Nephron progenitor cell (in vitro differentiated cells): ENCODE data around the gene RHEBL1.
A peak's percentile ranks its signal among the peaks of the same experiment; 100 is the strongest.

Experiments
- DNase-seq: peaks from one replicate; pipeline ENCODE4 v3.0.0; 2021
- H3K27ac Mint-ChIP-seq: 2 replicates; pipeline ENCODE4 v1.8.0; 2021; ENCODE audit warnings: mild to moderate bottlenecking, moderate library complexity, mixed read lengths
- H3K27me3 Mint-ChIP-seq: 2 replicates; pipeline ENCODE4 v1.8.0; 2021; ENCODE audit warnings: mild to moderate bottlenecking, low read depth, mixed read lengths; ENCODE audit not compliant: poor library complexity
- H3K36me3 Mint-ChIP-seq: 2 replicates; pipeline ENCODE4 v1.8.0; 2021; ENCODE audit warnings: low read depth, mixed read lengths
- H3K4me1 Mint-ChIP-seq: 2 replicates; pipeline ENCODE4 v1.8.0; 2021; ENCODE audit warnings: mixed read lengths
- H3K4me3 Mint-ChIP-seq: 2 replicates; pipeline ENCODE4 v1.8.0; 2021; ENCODE audit warnings: mild to moderate bottlenecking, moderate library complexity, mixed read lengths
- H3K9me3 Mint-ChIP-seq: 2 replicates; pipeline ENCODE4 v1.8.0; 2021; ENCODE audit warnings: mild to moderate bottlenecking, moderate library complexity, mixed read lengths
- CTCF ChIP-seq: fragments of 200-600 bp; sonication (generic); IDR thresholded peaks from 2 replicates; pipeline ENCODE4 v1.5.0; 2021; ENCODE audit warnings: antibody characterized with exemption

RHEBL1 gene

GRCh38 chr12:49019443-49020324, 50.1 kb downstream of the RHEBL1 start:
- no peak for TF ChIP-seq CTCF
- H3K27me3 Mint-ChIP-seq = peaks cover 3% of the 10 kb centered on the region
- H3K27ac Mint-ChIP-seq = peak overlapping the region; percentile 98
- peak overlapping the region; percentile 92 for H3K4me3 Mint-ChIP-seq
- peaks cover 37% of the 10 kb centered on the region for H3K36me3 Mint-ChIP-seq
- DNase-seq = peak; percentile 36
- H3K4me1 Mint-ChIP-seq = peaks cover 34% of the 10 kb centered on the region
- H3K9me3 Mint-ChIP-seq = no peaks in the 10 kb centered on the region

GRCh38 chr12:49019120-49019430, 50.7 kb downstream of the RHEBL1 start:
- TF ChIP-seq CTCF = no peak
- H3K4me1 Mint-ChIP-seq = peaks cover 34% of the 10 kb centered on the region

GRCh38 chr12:49018261-49019119, 51.3 kb downstream of the RHEBL1 start, which contains the start of gene PRKAG1:
Gene PRKAG1 (minus strand): TSS chr12:49018776. CDS start chr12:49018740, 36 bp downstream.
- Mint-ChIP-seq H3K27me3 (peaks cover 3% of the 10 kb centered on the region), H3K36me3 (peaks cover 28% of the 10 kb centered on the region), H3K9me3 (no peaks in the 10 kb centered on the region), H3K27ac (peak within 1 kb of the TSS; percentile 98), H3K4me3 (peak within 1 kb of the TSS; percentile 92), H3K4me1 (peaks cover 34% of the 10 kb centered on the region)
- peak; percentile 94 for DNase-seq
- TF ChIP-seq CTCF = peak; percentile 41

More at GRCh38 chr12:49019120-49019430, 50.7 kb downstream of the RHEBL1 start:
- no peak for DNase-seq
- H3K9me3 Mint-ChIP-seq = no peaks in the 10 kb centered on the region
- peaks cover 31% of the 10 kb centered on the region for H3K36me3 Mint-ChIP-seq
- peak overlapping the region; percentile 94 for H3K27ac Mint-ChIP-seq
- peak overlapping the region; percentile 92 for H3K4me3 Mint-ChIP-seq
- peaks cover 3% of the 10 kb centered on the region for H3K27me3 Mint-ChIP-seq

GRCh38 chr12:49017891-49018260, 51.9 kb downstream of the RHEBL1 start:
- peaks cover 23% of the 10 kb centered on the region for H3K36me3 Mint-ChIP-seq
- peak overlapping the region; percentile 92 for H3K4me3 Mint-ChIP-seq
- H3K4me1 Mint-ChIP-seq = peaks cover 34% of the 10 kb centered on the region
- H3K27ac Mint-ChIP-seq = peak overlapping the region; percentile 94
- no peak for TF ChIP-seq CTCF
- DNase-seq = no peak
- peaks cover 3% of the 10 kb centered on the region for H3K27me3 Mint-ChIP-seq
- no peaks in the 10 kb centered on the region for H3K9me3 Mint-ChIP-seq

- Mint-ChIP-seq H3K9me3 (no peaks in the 10 kb centered on the region), H3K36me3 (peaks cover 25% of the 10 kb centered on the region), H3K4me1 (peaks cover 34% of the 10 kb centered on the region), H3K27me3 (peaks cover 3% of the 10 kb centered on the region), H3K4me3 (no peak overlapping the region), H3K27ac (no peak overlapping the region)
- no peak for TF ChIP-seq CTCF
- no peak for DNase-seq
Observed at GRCh38 chr12:49015196-49015595, 54.6 kb downstream of the RHEBL1 start.
